ENCODE measurements around the gene ATN1.
"Not testable (repeated sequence)": the region's sequence is repeated elsewhere in the genome, so short reads cannot be mapped to it uniquely, and the experiment has no call there.

Gene ATN1

GRCh38 chr12:6927379-6928021 lies at the start of gene ATN1:
ATN1 (plus strand) TSS chr12:6927959; CDS start chr12:6934002, 6,043 bp downstream.
- DNase-seq: peak; percentile 25 to 66

- not testable (repeated sequence) for DNase-seq
These were observed 47.9 kb upstream of the ATN1 start for GRCh38 chr12:6879824-6880223.

- DNase-seq: no peak
These were observed 44.5 kb upstream of the ATN1 start for GRCh38 chr12:6883252-6883651.

- no peak for DNase-seq
These were observed 44.1 kb upstream of the ATN1 start for GRCh38 chr12:6883683-6884082.

GRCh38 chr12:6884539-6884938 lies 43.2 kb upstream of the ATN1 start:
- DNase-seq: no peak

- DNase-seq: not testable (repeated sequence)
These were observed 41.4 kb upstream of the ATN1 start for GRCh38 chr12:6886206-6886999.

GRCh38 chr12:6887460-6887859 lies 40.3 kb upstream of the ATN1 start:
- no peak for DNase-seq

- no peak for DNase-seq
These were observed 39.4 kb upstream of the ATN1 start for GRCh38 chr12:6888360-6888759.

- not testable (repeated sequence) for DNase-seq
These were observed 39.0 kb upstream of the ATN1 start for GRCh38 chr12:6888794-6889193.

- DNase-seq: not testable (repeated sequence)
These were observed 37.8 kb upstream of the ATN1 start for GRCh38 chr12:6889775-6890573.

- peak; percentile 94 to 99 for DNase-seq
These were observed 36.7 kb upstream of the ATN1 start for GRCh38 chr12:6890789-6891645.

GRCh38 chr12:6891646-6892001 lies 36.1 kb upstream of the ATN1 start:
- DNase-seq: no peak

- not testable (repeated sequence) for DNase-seq
These were observed 35.1 kb upstream of the ATN1 start for GRCh38 chr12:6892683-6893082.

GRCh38 chr12:6894321-6894720 lies 33.4 kb upstream of the ATN1 start:
- DNase-seq: no peak

- peak; percentile 66 to 90 for DNase-seq
These were observed 30.8 kb upstream of the ATN1 start for GRCh38 chr12:6896846-6897435.

GRCh38 chr12:6899427-6899826 lies 28.3 kb upstream of the ATN1 start:
- DNase-seq: no peak

GRCh38 chr12:6899837-6900519 lies 27.8 kb upstream of the ATN1 start:
- DNase-seq: no peak

- no peak for DNase-seq
These were observed 25.3 kb upstream of the ATN1 start for GRCh38 chr12:6902448-6902847.

- DNase-seq: no peak
These were observed 24.0 kb upstream of the ATN1 start for GRCh38 chr12:6903722-6904121.

- peak; percentile 97 to 98 for DNase-seq
These were observed 23.2 kb upstream of the ATN1 start, which contains the start of gene LRRC23 for GRCh38 chr12:6904280-6905276. LRRC23 (plus strand) TSS chr12:6904822; CDS start chr12:6905634, 812 bp downstream.
